GM18858 (cell line): ENCODE data around the gene FLG.
"Not testable (repeated sequence)": the region's sequence is repeated elsewhere in the genome, so short reads cannot be mapped to it uniquely, and the experiment has no call there.

ENCODE experiments used
- ATAC-seq: cut with Tn5 transposase; IDR thresholded peaks from one replicate; pipeline ENCODE4 v1.9.1; 2021; ENCODE audit not compliant: unreplicated experiment

The FLG gene

DNA sequence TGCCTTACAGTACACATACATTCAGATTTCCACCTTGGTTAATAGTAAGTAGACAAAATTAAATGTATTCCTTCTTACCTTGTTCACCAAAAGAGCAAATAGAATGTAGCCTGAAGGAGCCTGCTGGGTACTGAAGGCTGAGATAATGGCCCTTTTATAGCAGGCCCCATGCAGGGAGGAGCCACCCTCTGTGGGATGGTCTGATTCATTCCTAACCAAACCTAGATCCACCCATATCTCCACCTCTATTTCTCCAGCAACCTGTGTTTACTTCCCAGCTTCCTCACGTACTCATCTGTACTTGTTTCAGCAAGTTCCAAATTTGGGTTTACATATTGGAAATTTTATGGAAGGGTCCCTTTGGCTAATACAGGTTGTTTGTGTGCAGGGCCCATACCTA is at the start of gene FLG:
Gene FLG, minus strand, starts transcription at position 129 of the 400 bp plus-strand sequence. CDS start 9,783 bp downstream, outside the sequence.
- no peak for ATAC-seq

DNA sequence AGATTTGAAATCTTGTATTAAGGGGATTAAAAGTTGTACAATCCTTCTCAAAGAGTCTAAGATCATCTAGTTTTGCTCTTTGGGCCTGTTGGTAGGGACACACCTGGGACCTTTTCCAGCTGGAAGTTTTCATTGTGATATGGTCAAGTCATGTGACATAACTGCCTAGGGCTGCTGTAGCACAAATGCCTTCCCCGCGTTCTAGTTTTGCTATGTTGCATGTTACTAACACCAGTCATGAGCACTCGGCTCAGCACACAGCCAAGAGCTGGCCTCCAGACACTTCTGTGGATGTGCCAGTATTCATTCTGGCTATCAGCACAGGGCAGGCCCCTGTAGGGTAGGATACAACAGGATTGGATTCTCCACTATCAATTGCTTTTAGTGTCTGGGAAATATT is 49.4 kb upstream of the FLG start:
- ATAC-seq: no peak

DNA sequence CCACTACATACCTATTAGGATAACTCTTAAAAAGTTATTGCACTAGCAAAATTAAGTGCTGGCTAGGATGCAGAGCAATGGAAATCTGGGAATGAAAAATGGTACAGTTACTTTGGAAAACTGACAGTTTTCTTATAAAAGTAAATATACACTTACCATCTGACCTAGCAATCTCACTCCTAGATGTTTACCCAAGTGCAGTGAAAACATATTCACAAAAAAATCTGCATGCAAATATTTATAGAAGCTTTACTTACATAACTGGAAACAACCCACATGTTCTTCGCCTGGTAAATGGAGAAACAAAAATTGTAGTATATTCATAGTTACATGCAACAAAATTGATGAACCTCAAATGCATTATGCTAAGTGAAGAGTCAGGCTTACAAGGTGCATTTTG is 47.6 kb upstream of the FLG start:
- ATAC-seq: no peak

DNA sequence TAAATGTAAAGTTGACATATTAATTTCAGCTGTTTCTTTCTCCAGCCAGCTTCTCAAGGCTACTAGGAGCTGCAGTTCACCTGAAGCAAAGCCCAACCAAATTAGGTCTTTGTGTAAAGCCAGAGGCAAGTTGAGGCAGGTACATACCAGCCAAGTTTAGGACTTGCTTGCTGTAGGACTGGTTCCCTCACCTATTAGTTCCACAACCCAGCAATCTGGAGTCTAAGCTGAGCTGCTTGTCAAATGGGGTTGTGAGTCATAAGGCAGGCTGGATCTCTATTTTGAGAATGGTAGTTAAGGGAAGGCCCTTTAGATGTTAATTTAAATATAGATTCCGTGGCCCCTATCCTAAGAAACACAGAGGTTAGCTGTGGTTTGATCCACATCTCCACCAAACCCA is 42.4 kb upstream of the FLG start:
- no peak for ATAC-seq

DNA sequence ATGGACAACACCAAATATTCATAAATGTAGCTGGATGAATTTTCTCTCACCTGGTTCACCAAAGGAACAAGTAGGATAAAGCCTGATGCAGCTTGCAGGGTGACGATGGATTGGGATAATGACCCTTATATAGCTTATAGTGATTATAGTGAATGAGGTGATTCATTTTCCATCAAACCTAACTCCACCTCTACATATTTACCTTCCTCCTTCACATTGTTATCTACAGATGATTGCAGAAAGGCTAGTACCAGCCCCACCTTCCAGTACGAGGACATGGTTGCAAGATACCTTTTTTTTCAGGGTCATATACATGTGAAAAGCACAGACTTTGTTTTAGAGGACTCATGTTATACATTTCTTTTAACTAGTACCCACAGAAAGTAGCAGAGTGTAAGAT is 34.9 kb upstream of the FLG start, which contains the start of gene FLG2:
Gene FLG2, minus strand, starts transcription at position 101 of the 400 bp plus-strand sequence. CDS start 1,122 bp downstream, outside the sequence.
- ATAC-seq: no peak

DNA sequence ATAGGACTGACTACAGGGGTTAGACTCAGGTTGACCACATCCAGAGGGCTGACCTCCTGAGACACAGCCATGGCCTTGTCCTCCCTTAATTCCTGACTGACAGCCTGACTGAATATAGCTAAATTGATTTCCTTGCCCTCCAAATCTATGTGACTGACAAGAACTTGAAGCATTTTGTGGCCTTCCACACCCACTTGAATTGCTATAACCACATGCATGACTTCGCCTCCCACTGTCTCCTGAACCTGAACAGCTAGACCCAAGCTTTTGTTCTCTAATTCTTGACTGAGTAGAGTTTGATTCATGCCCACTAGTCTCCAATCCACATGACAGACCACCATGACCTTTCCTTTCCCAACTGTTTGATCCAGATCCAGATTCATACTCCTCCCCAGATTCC is 31.7 kb upstream of the FLG start:
- ATAC-seq: no peak

DNA sequence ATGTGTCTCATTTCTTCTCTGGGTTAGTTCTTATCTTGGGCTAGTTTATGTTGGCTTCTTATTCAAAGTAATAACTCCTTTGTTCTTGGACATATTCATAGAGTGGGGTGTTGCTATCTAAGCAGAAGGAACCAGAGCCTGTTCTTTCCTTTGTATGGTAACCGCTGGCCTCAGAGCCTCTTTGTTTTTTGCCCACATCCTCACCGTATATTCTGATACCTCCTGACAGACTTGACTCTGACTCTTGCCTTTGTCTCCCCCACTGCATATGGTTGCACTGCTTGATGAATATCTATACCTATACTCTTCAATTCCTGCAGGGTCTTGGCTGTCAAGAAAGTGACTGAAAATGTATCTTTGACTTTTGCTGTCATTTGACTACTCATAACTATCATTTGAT is 24.6 kb upstream of the FLG start:
- ATAC-seq: no peak

DNA sequence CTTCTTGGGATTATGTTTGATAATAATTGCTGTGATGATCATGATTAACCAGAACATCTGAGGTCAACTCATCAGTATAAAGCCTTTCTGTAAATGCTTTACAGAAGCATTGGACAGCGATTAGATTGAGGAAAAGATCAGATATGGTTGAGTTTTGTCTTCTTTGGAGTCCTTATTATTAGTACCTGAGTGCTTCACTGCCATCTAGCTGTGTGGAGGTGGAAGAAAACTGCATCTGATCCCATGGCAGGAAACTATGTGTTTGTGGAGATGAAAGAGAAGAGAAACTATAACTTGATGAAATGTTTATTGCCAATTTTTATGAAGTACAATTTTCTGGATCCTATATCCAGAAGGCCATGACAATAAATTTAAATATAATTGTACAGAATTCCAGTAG is 23.4 kb upstream of the FLG start:
- no peak for ATAC-seq

DNA sequence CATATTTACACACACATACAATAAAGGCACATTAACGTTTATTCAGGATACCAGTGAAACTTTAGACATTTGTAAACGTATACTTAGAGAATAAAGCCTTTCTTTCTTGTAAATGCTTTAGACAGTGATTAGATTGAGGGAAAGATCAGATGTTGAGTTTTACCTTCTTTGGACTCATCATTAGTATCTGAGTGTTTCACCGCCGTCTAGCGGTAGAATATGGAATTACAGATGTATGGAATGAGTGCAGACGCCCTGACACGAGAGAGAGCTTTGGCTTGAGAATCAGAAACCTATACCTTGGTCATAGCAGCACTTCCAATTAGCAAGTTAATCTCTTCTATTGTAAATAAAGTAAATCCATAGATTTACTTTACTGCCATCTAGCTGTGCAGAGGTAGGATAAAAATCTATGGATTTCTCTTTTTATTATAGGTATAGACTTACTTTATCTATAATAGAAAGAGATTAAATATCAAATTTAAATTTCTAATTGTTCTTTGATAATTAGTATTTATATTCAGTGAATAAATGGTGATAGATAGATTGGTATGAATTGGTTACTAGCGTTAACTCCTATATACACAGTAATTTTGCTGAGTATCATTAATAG is 22.2 kb upstream of the FLG start:
- ATAC-seq: no peak

DNA sequence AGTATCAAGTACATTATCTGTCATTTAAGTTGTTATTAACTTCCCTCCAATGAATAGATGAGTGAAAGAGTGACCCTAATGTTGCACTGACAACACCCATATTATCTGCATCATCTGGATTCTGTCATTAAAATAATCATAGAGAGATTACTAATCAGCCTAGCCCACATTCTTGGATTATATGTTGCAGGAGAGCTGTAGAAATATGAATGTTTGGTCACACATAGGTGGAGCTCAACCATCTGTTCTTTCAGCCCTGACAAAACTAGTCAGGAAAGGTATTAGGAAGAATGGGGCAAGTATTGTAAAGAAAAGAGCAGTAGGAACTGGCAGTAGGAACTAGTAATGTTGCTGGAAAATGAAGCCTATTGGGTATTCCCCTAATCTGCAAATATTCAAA is 19.4 kb upstream of the FLG start:
- ATAC-seq: no peak

DNA sequence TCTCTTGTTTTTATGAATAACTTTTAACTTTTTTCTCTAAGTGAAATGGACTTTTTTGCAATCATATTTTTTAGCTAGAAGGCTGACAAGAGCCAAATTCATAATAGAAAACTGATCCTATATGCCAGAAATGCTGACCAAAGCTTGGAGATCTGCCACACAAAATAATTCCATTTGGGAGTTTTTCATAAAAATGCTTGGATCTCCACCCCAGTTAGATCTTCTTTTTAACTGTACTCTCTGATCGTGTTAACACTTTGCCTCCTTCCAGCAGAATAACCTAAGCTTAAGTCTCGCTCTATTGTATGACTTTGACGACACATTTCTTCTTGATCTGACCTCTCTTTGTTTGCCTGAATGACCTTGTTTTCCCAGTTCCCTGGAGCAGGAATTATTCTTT is 18.0 kb upstream of the FLG start:
- ATAC-seq: no peak

DNA sequence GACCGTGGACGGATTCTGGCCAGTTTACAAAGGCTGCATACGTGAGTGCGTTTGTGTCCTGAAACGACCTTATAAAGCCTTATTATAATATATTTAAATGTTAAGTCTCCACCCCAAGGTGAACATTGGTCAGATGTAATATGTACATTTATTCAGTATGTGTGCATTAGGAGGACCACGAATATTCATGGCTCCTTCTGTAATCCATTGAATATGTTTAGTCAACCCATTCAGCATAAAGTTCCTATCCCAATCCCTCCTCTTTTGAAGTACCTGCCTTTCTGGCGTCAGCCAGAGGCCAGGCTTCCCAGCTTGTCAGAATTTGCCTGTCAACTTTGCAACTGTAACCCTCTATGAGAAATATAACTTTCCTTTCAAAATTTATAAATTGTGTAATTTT is 10.4 kb upstream of the FLG start:
- ATAC-seq: no peak

DNA sequence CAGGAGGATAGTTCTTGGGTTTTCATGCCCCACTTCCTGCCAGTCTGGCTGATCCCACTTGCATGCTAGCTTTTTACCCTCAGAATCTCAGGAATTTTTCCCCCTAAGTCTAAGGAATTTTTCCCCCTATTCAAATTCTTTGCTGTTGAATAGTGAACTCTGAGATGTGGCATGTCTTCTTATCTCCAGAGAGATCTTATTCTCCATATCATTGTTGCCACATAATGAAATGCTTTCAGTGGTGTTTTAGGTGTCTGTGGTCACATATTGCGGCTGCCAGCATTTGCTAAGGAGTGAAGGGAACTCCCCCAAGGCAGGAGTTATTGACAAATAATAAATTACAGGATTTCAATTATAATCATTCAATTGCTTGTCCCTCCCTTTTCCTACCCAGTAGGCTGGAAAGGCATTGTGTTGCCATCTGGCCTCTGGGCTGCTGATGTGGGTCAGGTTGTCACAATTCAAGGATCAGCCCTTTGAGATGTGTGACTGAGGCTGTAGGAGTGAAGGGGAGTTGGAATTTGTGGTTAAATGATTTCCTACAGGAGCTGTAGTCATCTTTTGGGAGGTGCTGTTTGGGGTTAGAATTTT is 3.9 kb upstream of the FLG start:
- ATAC-seq: no peak

DNA sequence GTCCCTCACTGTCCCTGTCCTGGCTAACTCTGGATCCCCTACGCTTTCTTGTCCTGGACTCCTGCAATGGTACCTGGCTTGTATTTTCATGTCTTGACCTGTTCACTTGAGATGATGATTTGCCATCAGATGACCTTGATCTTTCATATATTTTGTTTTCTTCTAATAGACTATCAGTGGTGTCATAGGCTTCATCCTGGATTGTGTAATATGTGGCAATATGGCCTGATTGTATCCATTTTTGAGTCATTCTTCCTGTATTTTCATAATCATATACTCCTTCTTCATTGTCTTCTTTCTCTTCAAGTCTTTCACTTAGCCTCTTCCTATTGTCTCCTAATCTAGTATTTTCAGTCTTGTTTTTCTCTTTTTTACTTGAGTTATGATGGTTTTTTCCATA is 11.1 kb downstream of the FLG start:
- no peak for ATAC-seq

DNA sequence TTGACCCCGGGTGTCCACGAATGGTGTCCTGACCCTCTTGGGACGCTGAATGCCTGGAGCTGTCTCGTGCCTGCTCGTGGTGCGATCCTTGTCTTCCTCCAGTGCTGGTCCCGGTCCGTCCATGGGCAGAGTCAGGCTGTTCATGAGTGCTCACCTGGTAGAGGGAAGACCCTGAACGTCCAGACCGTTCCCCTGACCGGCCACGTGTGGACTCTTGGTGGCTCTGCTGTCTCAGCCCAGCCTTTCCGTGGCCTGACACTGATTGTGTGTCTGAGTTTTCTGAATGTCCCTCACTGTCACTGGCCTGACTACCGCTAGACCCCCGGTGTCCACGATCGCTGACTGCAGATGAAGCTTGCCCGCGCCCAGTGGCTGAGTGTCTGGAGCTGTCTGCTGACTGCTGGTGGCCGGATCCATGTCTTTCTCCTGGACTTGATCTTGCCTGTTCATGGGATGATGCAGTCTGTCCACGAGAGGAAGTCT is 11.7 kb downstream of the FLG start:
- ATAC-seq: no peak

DNA sequence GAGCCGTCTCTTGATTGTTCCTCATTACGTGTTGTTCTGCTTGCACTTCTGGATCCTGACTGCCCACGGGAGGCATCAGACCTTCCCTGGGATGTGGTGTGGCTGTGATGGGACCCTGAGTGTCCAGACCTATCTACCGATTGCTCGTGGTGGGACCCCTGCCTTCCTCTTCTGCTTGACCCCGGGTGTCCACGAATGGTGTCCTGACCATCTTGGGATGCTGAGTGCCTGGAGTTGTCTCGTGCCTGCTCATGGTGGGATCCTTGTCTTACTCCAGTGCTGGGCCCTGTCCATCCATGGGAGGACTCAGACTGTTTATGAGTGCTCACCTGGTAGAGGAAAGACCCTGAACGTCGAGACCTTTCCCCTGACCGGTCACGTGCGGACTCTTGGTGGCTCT is 12.9 kb downstream of the FLG start:
- not testable (repeated sequence) for ATAC-seq

DNA sequence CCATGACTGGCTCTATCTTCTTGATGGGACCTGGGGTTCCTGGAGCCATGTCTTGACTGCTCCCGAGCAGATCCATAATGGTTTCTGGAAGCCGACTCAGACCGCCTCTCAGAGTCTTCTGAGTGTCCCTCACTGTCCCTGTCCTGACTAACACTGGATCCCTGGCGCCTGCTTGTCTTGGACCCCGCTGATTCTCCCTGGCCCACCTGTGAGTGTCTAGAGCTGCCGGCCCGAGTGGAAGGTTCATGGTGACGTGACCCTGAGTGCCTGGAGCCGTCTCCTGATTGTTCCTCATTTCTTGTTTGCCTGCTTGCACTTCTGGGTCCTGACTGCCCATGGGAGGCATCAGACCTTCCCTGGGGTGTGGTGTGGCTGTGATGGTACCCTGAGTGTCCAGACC is 15.1 kb downstream of the FLG start:
- ATAC-seq: no peak

DNA sequence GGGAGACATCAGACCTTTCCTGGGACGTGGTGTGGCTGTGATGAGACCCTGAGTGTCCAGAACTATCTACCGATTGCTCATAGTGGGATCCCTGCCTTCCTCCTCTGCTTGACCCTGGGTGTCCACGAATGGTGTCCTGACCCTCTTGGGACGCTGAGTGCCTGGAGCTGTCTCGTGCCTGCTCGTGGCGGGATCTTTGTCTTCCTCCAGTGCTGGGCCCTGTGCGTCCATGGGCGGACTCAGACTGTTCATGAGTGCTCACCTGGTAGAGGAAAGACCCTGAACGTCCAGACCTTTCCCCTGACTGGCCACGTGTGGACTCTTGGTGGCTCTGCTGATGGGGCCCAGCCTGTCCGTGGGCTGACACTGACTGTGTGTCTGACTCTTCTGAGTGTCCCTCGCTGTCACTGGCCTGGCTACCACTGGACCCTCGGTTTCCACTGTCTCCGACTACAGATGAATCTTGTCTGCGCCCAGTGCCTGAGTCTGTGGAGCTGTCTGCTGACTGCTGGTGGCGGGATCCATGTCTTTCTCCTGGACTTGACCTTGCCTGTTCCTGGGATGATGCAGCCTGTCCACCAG is 15.6 kb downstream of the FLG start:
- not testable (repeated sequence) for ATAC-seq

DNA sequence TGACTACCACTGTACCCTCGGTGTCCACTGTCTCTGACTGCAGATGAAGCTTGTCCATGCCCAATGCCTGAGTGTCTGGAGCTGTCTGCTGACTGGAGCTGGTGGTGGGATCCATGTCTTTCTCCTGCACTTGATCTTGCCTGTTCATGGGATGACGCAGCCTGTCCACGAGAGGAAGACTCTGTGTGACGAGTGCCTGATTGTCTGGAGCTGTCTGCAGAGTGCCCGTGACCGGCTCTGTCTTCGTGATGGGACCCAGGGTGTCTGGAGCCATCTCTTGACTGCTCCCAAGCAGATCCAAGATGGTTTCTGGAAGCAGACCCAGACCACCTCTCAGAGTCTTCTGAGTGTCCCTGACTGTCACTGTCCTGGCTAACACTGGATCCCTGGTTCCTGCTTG is 16.3 kb downstream of the FLG start:
- not testable (repeated sequence) for ATAC-seq

DNA sequence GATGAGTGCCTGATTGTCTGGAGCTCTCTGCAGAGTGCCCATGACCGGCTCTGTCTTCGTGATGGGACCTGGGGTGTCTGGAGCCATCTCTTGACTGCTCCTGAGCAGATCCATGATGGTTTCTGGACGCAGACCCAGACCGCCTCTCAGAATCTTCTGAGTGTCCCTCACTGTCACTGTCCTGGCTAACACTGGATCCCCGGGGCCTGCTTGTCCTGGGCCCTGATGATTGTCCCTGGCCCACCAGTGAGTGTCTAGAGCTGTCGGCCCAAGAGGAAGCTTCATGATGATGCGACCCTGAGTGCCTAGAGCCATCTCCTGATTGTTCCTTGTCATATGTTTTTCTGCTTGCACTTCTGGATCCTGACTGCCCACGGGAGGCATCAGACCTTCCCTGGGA is 17.1 kb downstream of the FLG start:
- not testable (repeated sequence) for ATAC-seq

DNA sequence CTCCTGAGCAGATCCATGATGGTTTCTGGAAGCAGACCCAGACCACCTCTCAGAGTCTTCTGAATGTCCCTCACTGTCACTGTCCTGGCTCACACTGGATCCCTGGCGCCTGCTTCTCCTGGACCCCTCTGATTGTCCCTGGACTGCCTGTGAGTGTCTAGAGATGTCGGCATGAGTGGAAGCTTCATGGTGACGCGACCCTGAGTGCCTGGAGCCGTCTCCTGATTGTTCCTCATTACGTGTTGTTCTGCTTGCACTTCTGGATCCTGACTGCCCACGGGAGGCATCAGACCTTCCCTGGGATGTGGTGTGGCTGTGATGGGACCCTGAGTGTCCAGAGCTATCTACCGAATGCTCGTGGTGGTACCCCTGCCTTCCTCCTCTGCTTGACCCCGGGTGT is 18.9 kb downstream of the FLG start:
- not testable (repeated sequence) for ATAC-seq

DNA sequence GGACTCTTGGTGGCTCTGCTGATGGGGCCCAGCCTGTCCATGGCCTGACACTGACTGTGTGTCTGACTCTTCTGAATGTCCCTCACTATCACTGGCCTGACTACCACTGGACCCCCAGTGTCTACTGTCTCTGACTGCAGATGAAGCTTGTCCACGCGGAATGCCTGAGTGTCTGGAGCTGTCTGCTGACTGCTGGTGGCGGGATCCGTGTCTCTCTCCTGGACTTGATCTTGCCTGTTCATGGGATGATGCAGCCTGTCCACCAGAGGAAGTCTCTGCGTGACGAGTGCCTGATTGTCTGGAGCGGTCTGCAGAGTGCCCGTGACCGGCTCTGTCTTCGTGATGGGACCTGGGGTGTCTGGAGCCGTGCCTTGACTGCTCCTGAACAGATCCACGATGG is 20.3 kb downstream of the FLG start:
- not testable (repeated sequence) for ATAC-seq
